Neuronal stem cell (in vitro differentiated cells): Measurements from ENCODE around the gene RNF213.

Experiments
- DNase-seq: peaks from one replicate; pipeline ENCODE4 v3.0.0-alpha.2; 2013; ENCODE audit warnings: low spot score
- H2AFZ ChIP-seq: one replicate; pipeline ENCODE4 v1.6.1; 2013; ENCODE audit warnings: mild to moderate bottlenecking, low read length, inconsistent platforms
- H2AK5ac ChIP-seq: 2 replicates; pipeline ENCODE4 v1.6.1; 2013; ENCODE audit warnings: low read depth, mild to moderate bottlenecking, inconsistent platforms, low read length, moderate library complexity, mixed read lengths
- H2BK120ac ChIP-seq: 2 replicates; pipeline ENCODE4 v1.6.1; 2013; ENCODE audit warnings: low read depth, mild to moderate bottlenecking, inconsistent platforms, low read length, moderate library complexity, mixed read lengths
- H2BK12ac ChIP-seq: one replicate; pipeline ENCODE4 v1.6.1; 2013; ENCODE audit warnings: low read length, inconsistent platforms
- H2BK15ac ChIP-seq: 2 replicates; pipeline ENCODE4 v1.6.1; 2013; ENCODE audit warnings: mild to moderate bottlenecking, low read length, inconsistent platforms, mixed read lengths
- H2BK5ac ChIP-seq: one replicate; pipeline ENCODE4 v1.6.1; 2013; ENCODE audit warnings: inconsistent platforms, mild to moderate bottlenecking, low read length, moderate library complexity
- H3K14ac ChIP-seq: one replicate; pipeline ENCODE4 v1.6.1; 2013; ENCODE audit warnings: low read length, inconsistent platforms
- H3K18ac ChIP-seq: 2 replicates; pipeline ENCODE4 v1.6.1; 2013; ENCODE audit warnings: low read length, inconsistent platforms
- H3K23ac ChIP-seq: 2 replicates; pipeline ENCODE4 v1.6.1; 2013; ENCODE audit warnings: low read depth, mild to moderate bottlenecking, mixed read lengths, low read length, inconsistent platforms; ENCODE audit not compliant: poor library complexity
- H3K27ac ChIP-seq: replicated peaks from 3 replicates; pipeline ENCODE4 v1.5.1; 2013; ENCODE audit warnings: low read length, inconsistent platforms
- H3K27me3 ChIP-seq, 3 experiments: 2 replicates each; pipeline ENCODE4 v1.6.1; 2013; ENCODE audit warnings: low read length in 3 of 3, mild to moderate bottlenecking in 2 of 3, inconsistent platforms in 1 of 3, low read depth in 1 of 3, mixed read lengths in 1 of 3, moderate library complexity in 1 of 3; ENCODE audit not compliant: control insufficient read depth in 3 of 3, insufficient read depth in 3 of 3
- H3K36me3 ChIP-seq, 2 donors: replicated peaks in 1 of 2; 2 replicates each; pipeline ENCODE4 v1.6.1; 2013; ENCODE audit warnings: low read length in 2 of 2; ENCODE audit not compliant: control insufficient read depth in 2 of 2, insufficient read depth in 2 of 2
- H3K4ac ChIP-seq: 2 replicates; pipeline ENCODE4 v1.6.1; 2013; ENCODE audit warnings: inconsistent platforms, mild to moderate bottlenecking, low read length, moderate library complexity
- H3K4me1 ChIP-seq, 2 donors: 1 replicate in 1 of 2; 2 replicates in 1 of 2; pipeline ENCODE4 v1.6.1; 2013; ENCODE audit warnings: low read length in 2 of 2, low read depth in 1 of 2; ENCODE audit not compliant: control insufficient read depth in 2 of 2, insufficient read depth in 1 of 2
- H3K4me2 ChIP-seq: one replicate; pipeline ENCODE4 v1.6.1; 2013; ENCODE audit warnings: mild to moderate bottlenecking, low read length, inconsistent platforms; ENCODE audit not compliant: insufficient read depth, poor library complexity, severe bottlenecking
- H3K4me3 ChIP-seq, 2 donors: 2 replicates each; pipeline ENCODE4 v1.5.1; 2013; ENCODE audit warnings: low read length in 2 of 2, mild to moderate bottlenecking in 2 of 2, inconsistent platforms in 1 of 2, moderate library complexity in 1 of 2
- H3K79me1 ChIP-seq: one replicate; pipeline ENCODE4 v1.6.1; 2013; ENCODE audit warnings: low read depth, mild to moderate bottlenecking, inconsistent platforms, low read length, moderate library complexity
- H3K9ac ChIP-seq: one replicate; pipeline ENCODE4 v1.6.1; 2013; ENCODE audit warnings: mild to moderate bottlenecking, low read depth, low read length, inconsistent platforms; ENCODE audit not compliant: poor library complexity
- H3K9me3 ChIP-seq, 2 donors: replicated peaks in 1 of 2; 2 replicates each; pipeline versions ENCODE3 to v1.6.1; 2013; ENCODE audit warnings: low read length in 2 of 2, mild to moderate bottlenecking in 2 of 2, inconsistent platforms in 1 of 2, low read depth in 1 of 2, mixed read lengths in 1 of 2, moderate library complexity in 1 of 2; ENCODE audit not compliant: control insufficient read depth in 2 of 2, insufficient read depth in 1 of 2
- H4K8ac ChIP-seq: one replicate; pipeline ENCODE4 v1.6.1; 2013; ENCODE audit warnings: low read depth, mild to moderate bottlenecking, inconsistent platforms, low read length, moderate library complexity
- H4K91ac ChIP-seq: one replicate; pipeline ENCODE4 v1.6.1; 2013; ENCODE audit warnings: low read length, low read depth, mild to moderate bottlenecking, inconsistent platforms; ENCODE audit not compliant: poor library complexity
- WGBS, 2 donors: extraction: QIAGEN DNeasy Blood & Tissue Kit; methylation state at CpG; one replicate each; pipeline ENCODE4 v1.1.7; 2013; ENCODE audit warnings: missing lambda C conversion rate in 2 of 2, mixed read lengths in 1 of 2; ENCODE audit not compliant: insufficient read length in 2 of 2, insufficient replicate concordance in 1 of 2; ENCODE audit errors: extremely low coverage in 2 of 2; 5-methylcytosine and 5-hydroxymethylcytosine counted together

RNF213 gene

DNA sequence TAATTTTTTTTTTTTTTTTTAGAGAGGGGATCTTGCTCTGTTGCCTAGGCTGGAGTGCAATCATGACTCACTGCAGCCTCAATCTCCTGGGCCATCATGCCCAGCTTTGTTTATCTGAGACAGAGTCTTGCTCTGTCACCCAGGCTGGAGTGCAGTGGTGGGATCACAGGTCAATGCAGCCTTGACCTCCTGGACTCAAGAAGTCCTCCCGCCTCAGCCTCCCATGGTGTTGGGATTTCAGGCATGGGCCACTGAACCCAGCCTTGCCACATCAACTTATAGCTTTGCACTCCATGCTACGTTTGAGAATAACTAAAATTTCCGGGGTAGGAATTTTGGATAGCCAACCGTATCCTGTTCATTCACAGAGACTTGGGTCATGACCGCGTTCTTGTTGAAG lies 30.6 kb downstream of the RNF213 start:
- H3K79me1 ChIP-seq = no peaks in the 10 kb centered on the region
- H3K36me3 ChIP-seq = peaks cover 30 to 69% of the 10 kb centered on the region in 2 donors
- H2BK5ac ChIP-seq = no peak overlapping the region
- H3K4me2 ChIP-seq = no peak overlapping the region
- H3K18ac ChIP-seq = no peak overlapping the region
- no peak overlapping the region for H3K9ac ChIP-seq
- H2AFZ ChIP-seq = no peak overlapping the region
- H2AK5ac ChIP-seq = no peak overlapping the region
- no peak overlapping the region for H3K14ac ChIP-seq
- no peak overlapping the region for H3K23ac ChIP-seq
- H4K91ac ChIP-seq = no peak overlapping the region
- no peak overlapping the region for H3K4ac ChIP-seq
- peaks cover 0 to 2% of the 10 kb centered on the region in 2 donors for H3K9me3 ChIP-seq
- DNase-seq = no peak
- no peaks in the 10 kb centered on the region for H3K27me3 ChIP-seq
- H2BK120ac ChIP-seq = no peak overlapping the region
- H4K8ac ChIP-seq = no peak overlapping the region
- WGBS, 2 donors = no CpG with 5 or more reads among the region's 6 CpGs
- H2BK15ac ChIP-seq = no peak overlapping the region
- peaks cover 0 to 12% of the 10 kb centered on the region in 2 donors for H3K4me1 ChIP-seq
- no peak overlapping the region for H3K27ac ChIP-seq
- H3K4me3 ChIP-seq = no peak overlapping the region
- no peak overlapping the region for H2BK12ac ChIP-seq

DNA sequence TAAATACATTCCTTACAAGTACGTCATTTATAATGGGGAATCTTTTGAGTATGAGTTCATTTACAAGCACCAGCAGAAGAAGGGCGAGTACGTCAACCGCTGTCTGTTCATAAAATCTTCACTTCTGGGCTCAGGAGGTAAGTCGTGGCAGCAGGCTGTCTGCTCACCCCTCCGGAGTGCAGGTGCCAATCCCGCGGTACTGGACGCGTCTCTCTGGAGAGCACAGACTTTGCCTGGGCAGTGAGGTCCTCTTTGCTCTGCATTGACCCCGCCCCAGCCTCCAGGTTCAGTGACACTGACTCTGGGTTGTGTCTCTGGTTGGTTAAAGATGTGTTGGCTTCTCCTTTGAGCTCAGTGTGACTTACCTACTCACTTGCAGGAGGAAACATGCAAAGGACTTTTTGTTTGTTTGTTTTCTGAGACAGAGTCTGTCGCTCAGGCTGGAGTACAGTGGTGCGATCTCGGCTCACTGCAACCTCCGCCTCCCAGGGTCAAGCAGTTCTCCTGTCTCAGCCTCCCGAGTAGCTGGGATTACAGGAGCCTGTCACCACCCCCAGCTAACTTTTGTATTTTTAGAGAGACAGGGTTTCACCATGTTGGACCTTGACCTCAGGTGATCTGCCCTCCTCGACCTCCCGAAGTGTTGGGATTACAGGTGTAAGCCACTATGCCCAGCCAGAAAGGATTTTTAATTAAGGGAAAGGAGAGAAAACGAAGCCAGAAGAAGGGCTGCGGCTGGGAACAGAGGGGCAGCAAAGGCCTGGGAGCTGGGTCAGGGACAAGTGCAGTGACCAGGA lies 31.2 kb downstream of the RNF213 start:
- H4K8ac ChIP-seq = no peak overlapping the region
- no peak overlapping the region for H3K4me2 ChIP-seq
- no peak overlapping the region for H2BK5ac ChIP-seq
- peaks cover 32 to 75% of the 10 kb centered on the region in 2 donors for H3K36me3 ChIP-seq
- no peak overlapping the region for H3K9ac ChIP-seq
- H4K91ac ChIP-seq = no peak overlapping the region
- no peak overlapping the region for H3K27ac ChIP-seq
- no peak overlapping the region for H2BK12ac ChIP-seq
- no peak overlapping the region for H2AFZ ChIP-seq
- no peak overlapping the region for H3K4ac ChIP-seq
- H2BK120ac ChIP-seq = no peak overlapping the region
- H3K9me3 ChIP-seq = peaks cover 0 to 2% of the 10 kb centered on the region in 2 donors
- no peak overlapping the region for H2BK15ac ChIP-seq
- no peak for DNase-seq
- no peaks in the 10 kb centered on the region for H3K79me1 ChIP-seq
- no peak overlapping the region for H3K23ac ChIP-seq
- no peak overlapping the region for H3K4me3 ChIP-seq
- H3K14ac ChIP-seq = no peak overlapping the region
- peaks cover 0 to 12% of the 10 kb centered on the region in 2 donors for H3K4me1 ChIP-seq
- no CpG with 5 or more reads among the region's 20 CpGs for WGBS, 2 donors
- no peak overlapping the region for H3K18ac ChIP-seq
- no peak overlapping the region for H2AK5ac ChIP-seq
- H3K27me3 ChIP-seq = no peaks in the 10 kb centered on the region

- Histone ChIP-seq H2BK12ac (no peak overlapping the region), H3K4ac (no peak overlapping the region), H4K91ac (no peak overlapping the region), H3K36me3 (peaks cover 32 to 75% of the 10 kb centered on the region in 2 donors), H3K4me1 (peaks cover 0 to 12% of the 10 kb centered on the region in 2 donors), H3K27me3 (no peaks in the 10 kb centered on the region), H3K14ac (no peak overlapping the region), H3K23ac (no peak overlapping the region), H2AFZ (no peak overlapping the region), H2AK5ac (no peak overlapping the region), H3K9me3 (peaks cover 0 to 2% of the 10 kb centered on the region in 2 donors), H3K18ac (no peak overlapping the region), H2BK5ac (no peak overlapping the region), H3K27ac (no peak overlapping the region), H4K8ac (no peak overlapping the region), H3K9ac (peak overlapping the region; percentile 61), H3K79me1 (no peaks in the 10 kb centered on the region), H3K4me3 (no peak overlapping the region), H3K4me2 (no peak overlapping the region), H2BK15ac (no peak overlapping the region), H2BK120ac (no peak overlapping the region)
- no peak for DNase-seq
- WGBS, 2 donors = no CpG with 5 or more reads among the region's 10 CpGs
Measured at GRCh38 chr17:80292521-80292971, 31.9 kb downstream of the RNF213 start.

DNA sequence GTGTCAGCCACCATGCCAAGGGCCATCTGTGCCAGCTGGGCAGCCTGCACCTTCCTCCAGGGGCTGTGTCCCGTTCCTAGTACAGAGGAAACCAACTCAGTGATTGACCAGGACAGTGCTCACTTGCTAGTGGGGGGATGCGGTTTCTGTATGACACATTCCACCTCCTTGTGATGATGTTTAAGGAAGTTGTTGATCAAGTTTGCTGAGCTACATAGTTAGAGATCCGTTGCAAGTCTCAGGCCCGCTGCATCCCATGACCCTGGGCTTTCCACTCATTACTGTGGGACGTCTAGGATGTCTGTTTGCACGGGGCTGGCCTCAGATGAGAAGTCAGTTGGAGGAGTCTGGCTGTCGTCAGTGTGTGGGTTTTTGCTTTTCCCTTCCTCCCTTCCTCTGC lies 33.6 kb downstream of the RNF213 start:
- Histone ChIP-seq H3K14ac (no peak overlapping the region), H3K27ac (no peak overlapping the region), H3K9me3 (peaks cover 0 to 2% of the 10 kb centered on the region in 2 donors), H3K79me1 (peaks cover 3% of the 10 kb centered on the region), H3K4me1 (peaks cover 0 to 12% of the 10 kb centered on the region in 2 donors), H4K91ac (no peak overlapping the region), H2BK15ac (no peak overlapping the region), H2BK12ac (no peak overlapping the region), H3K9ac (peak overlapping the region; percentile 30), H3K4ac (no peak overlapping the region), H3K36me3 (peaks cover 35 to 73% of the 10 kb centered on the region in 2 donors), H3K27me3 (no peaks in the 10 kb centered on the region), H2BK120ac (no peak overlapping the region), H3K18ac (no peak overlapping the region), H2BK5ac (no peak overlapping the region), H4K8ac (no peak overlapping the region), H3K4me3 (no peak overlapping the region), H3K4me2 (no peak overlapping the region), H3K23ac (peak overlapping the region; percentile 34), H2AFZ (no peak overlapping the region), H2AK5ac (no peak overlapping the region)
- no peak for DNase-seq
- no CpG with 5 or more reads among the region's 7 CpGs for WGBS, 2 donors
